SU-DHL-6 (cell line): ENCODE measurements around the gene TMCC2.

Experiments used
- CTCF ChIP-seq: fragments of 200-600 bp; sonication (generic); IDR thresholded peaks from one replicate; pipeline ENCODE4 v1.5.1; 2017; ENCODE audit warnings: antibody characterized with exemption, mild to moderate bottlenecking, low read length, moderate library complexity; ENCODE audit not compliant: insufficient read depth, poor library complexity, severe bottlenecking
- EZH2phosphoT487 ChIP-seq: fragments of 200-600 bp; sonication (generic), shearing (Covaris generic); conservative IDR thresholded peaks from 2 replicates; pipeline ENCODE4 v1.6.1; 2018; ENCODE audit warnings: mild to moderate bottlenecking, antibody characterized with exemption, low read length, moderate library complexity, mixed read lengths

- TF ChIP-seq CTCF (no peak), EZH2phosphoT487 (no peak)
Measured at GRCh38 chr1:205243350-205244191, 15.8 kb downstream of the TMCC2 start.
